Loucy (cell line): Measurements from ENCODE around the gene SLC44A4.

Experiments
- H2AFZ ChIP-seq: fragments of 200-600 bp; sonication (generic); 2 replicates; pipeline ENCODE4 v1.6.0; 2016; ENCODE audit warnings: antibody characterized with exemption, mild to moderate bottlenecking, low read length, moderate library complexity
- H3F3A ChIP-seq: fragments of 200-600 bp; 2 replicates; pipeline ENCODE4 v1.6.0; 2016; ENCODE audit warnings: antibody characterized with exemption, low read depth, mild to moderate bottlenecking
- H3K27me3 ChIP-seq: fragments of 200-600 bp; sonication (generic); 2 replicates; pipeline ENCODE4 v1.6.1; 2014; ENCODE audit warnings: low read length, mild to moderate bottlenecking; ENCODE audit not compliant: insufficient read depth, poor library complexity, severe bottlenecking
- H3K36me3 ChIP-seq: fragments of 200-600 bp; sonication (generic); 2 replicates; pipeline ENCODE4 v1.6.1; 2016; ENCODE audit warnings: low read length; ENCODE audit not compliant: insufficient read depth
- H3K4me1 ChIP-seq: fragments of 200-600 bp; sonication (generic); 2 replicates; pipeline ENCODE4 v1.5.1; 2014; ENCODE audit warnings: low read length, mild to moderate bottlenecking; ENCODE audit not compliant: insufficient read depth, poor library complexity, severe bottlenecking
- H3K4me2 ChIP-seq: fragments of 200-600 bp; sonication (generic); 2 replicates; pipeline ENCODE4 v1.6.0; 2014; ENCODE audit warnings: antibody characterized with exemption, low read length, low read depth, mild to moderate bottlenecking; ENCODE audit not compliant: poor library complexity, severe bottlenecking
- H3K4me3 ChIP-seq: fragments of 200-600 bp; sonication (generic); 2 replicates; pipeline ENCODE4 v1.5.1; 2014; ENCODE audit warnings: low read length, mild to moderate bottlenecking, mixed read lengths; ENCODE audit not compliant: poor library complexity, severe bottlenecking
- H3K79me2 ChIP-seq: fragments of 200-600 bp; sonication (generic); 2 replicates; pipeline ENCODE4 v1.6.1; 2014; ENCODE audit warnings: low read length; ENCODE audit not compliant: insufficient read depth
- H3K9ac ChIP-seq: fragments of 200-600 bp; sonication (generic); 2 replicates; pipeline ENCODE4 v1.6.0; 2014; ENCODE audit warnings: mild to moderate bottlenecking, low read depth, low read length, moderate library complexity; ENCODE audit not compliant: poor library complexity, severe bottlenecking
- H3K9me2 ChIP-seq: fragments of 200-600 bp; sonication (generic); replicated peaks from 2 replicates; pipeline ENCODE4 v1.6.1; 2016; ENCODE audit warnings: low read depth, low read length, mixed read lengths
- H3K9me3 ChIP-seq: fragments of 200-600 bp; sonication (generic); 2 replicates; pipeline ENCODE4 v1.6.1; 2014; ENCODE audit warnings: mild to moderate bottlenecking, antibody characterized with exemption, low read length, low read depth; ENCODE audit not compliant: insufficient read depth
- H4K20me1 ChIP-seq: fragments of 200-600 bp; sonication (generic); 2 replicates; pipeline ENCODE4 v1.6.0; 2014; ENCODE audit warnings: antibody characterized with exemption, low read length, mild to moderate bottlenecking; ENCODE audit not compliant: insufficient read depth, poor library complexity, severe bottlenecking
- EZH2phosphoT487 ChIP-seq: fragments of 200-600 bp; IDR thresholded peaks from 2 replicates; pipeline ENCODE4 v1.6.1; 2018; ENCODE audit warnings: antibody characterized with exemption, mild to moderate bottlenecking, moderate library complexity, borderline replicate concordance
- TF ChIP-seq, protein P1 (sequence below): fragments of 200-600 bp; sonication (generic); conservative IDR thresholded peaks from 2 replicates; pipeline ENCODE4 v1.5.1; 2014; ENCODE audit warnings: mild to moderate bottlenecking, antibody characterized with exemption, low read length

Gene SLC44A4

DNA sequence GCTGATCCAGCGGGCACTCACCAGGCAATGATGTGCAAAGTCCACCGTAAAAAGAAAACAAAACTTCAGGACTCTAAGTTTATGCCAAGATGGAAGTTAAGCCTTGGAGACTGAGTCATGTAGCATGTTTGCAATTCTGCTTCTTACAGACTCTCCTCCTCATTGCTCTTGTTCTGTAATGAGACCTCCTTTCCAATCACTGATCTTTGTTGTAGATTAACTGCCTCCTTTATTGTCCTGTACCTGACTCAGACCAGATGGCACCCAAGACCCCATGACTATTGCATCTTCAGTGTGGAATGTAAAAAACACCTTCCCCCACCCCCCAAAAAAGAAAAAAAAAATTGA, 27.3 kb downstream of the SLC44A4 start:
- Histone ChIP-seq H3K9ac (no peak overlapping the region), H3K79me2 (no peaks in the 10 kb centered on the region), H3K27me3 (no peaks in the 10 kb centered on the region), H2AFZ (no peak overlapping the region), H3K36me3 (no peaks in the 10 kb centered on the region), H3F3A (no peaks in the 10 kb centered on the region), H4K20me1 (no peaks in the 10 kb centered on the region), H3K9me2 (no peaks in the 10 kb centered on the region), H3K4me2 (no peak overlapping the region), H3K4me3 (no peak overlapping the region), H3K9me3 (no peaks in the 10 kb centered on the region), H3K4me1 (no peaks in the 10 kb centered on the region)
- no peak for TF ChIP-seq EZH2phosphoT487
- TF ChIP-seq, protein P1, sequence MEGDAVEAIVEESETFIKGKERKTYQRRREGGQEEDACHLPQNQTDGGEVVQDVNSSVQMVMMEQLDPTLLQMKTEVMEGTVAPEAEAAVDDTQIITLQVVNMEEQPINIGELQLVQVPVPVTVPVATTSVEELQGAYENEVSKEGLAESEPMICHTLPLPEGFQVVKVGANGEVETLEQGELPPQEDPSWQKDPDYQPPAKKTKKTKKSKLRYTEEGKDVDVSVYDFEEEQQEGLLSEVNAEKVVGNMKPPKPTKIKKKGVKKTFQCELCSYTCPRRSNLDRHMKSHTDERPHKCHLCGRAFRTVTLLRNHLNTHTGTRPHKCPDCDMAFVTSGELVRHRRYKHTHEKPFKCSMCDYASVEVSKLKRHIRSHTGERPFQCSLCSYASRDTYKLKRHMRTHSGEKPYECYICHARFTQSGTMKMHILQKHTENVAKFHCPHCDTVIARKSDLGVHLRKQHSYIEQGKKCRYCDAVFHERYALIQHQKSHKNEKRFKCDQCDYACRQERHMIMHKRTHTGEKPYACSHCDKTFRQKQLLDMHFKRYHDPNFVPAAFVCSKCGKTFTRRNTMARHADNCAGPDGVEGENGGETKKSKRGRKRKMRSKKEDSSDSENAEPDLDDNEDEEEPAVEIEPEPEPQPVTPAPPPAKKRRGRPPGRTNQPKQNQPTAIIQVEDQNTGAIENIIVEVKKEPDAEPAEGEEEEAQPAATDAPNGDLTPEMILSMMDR: no peak

DNA sequence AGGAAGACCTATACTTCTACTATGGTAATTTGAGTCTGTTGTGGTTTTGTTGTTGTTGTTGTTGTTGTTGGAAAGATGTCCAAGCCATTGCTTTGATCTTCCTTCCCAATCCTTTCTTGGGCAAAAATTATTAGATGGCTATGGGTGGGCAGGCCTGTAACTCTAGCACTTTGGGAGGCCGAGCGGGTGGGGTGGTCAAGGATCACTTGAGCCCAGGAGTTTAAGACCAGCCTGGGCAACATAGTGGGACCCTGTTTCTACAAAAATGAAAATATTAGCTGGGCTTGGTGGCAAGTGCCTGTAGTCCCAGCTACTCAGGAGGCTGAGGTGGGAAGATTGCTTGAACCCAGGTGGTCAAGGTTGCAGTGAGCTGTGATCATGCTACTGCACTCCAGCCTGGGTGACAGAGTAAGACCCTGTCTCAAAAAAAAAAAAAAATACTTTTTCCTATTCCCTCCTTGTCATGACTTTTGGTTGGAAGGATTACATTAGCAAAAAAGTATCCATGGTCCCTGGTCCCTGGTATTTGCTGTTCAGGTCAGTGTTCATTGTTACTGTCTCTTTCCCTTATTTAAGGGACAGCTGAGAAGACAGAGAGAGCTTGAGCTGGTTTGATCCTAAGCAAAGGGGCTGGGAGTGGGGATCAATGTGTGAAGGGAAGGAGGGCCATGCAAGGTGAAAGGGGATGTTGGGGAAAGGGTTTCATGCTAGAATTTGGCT, 27.9 kb downstream of the SLC44A4 start:
- Histone ChIP-seq H2AFZ (no peak overlapping the region), H3F3A (no peaks in the 10 kb centered on the region), H4K20me1 (no peaks in the 10 kb centered on the region), H3K9me2 (no peaks in the 10 kb centered on the region), H3K4me3 (no peak overlapping the region), H3K79me2 (no peaks in the 10 kb centered on the region), H3K36me3 (no peaks in the 10 kb centered on the region), H3K27me3 (no peaks in the 10 kb centered on the region), H3K9me3 (no peaks in the 10 kb centered on the region), H3K4me1 (no peaks in the 10 kb centered on the region), H3K9ac (no peak overlapping the region), H3K4me2 (no peak overlapping the region)
- TF ChIP-seq, protein P1: no peak
- no peak for TF ChIP-seq EZH2phosphoT487

DNA sequence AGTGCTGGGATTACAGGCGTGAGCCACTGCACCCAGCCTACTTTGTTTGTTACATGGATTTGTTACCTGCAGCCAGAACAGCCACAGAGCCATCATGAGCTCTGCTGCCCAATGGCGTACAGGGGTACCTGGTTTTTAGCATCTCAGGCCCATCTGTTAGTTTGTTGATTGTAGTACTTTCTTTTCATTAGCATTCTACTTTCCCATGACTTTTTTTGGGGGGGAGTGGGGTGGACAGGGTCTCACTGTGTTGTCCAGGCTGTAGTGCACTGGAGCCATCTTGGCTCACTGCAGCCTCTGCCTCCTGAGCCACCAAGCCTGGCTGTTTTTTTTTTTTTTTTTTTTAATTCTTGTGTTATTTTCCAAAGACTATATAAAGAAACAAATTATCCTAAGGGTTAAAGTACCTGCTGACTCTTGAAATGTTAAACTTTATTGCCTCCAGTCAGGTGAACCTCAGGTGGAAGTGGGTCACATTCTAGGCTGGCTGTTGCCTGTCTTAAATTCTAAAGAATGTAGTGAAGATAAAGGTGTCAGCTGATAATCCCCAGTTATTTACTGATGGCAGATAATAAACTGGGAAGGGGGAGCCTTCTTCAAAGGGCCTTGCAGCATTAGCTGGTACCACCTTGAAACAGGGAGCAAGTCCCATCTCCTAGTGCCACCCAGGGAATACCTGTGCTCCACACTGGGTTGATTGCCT, 31.4 kb downstream of the SLC44A4 start:
- no peaks in the 10 kb centered on the region for H3K27me3 ChIP-seq
- H3K36me3 ChIP-seq: no peaks in the 10 kb centered on the region
- H2AFZ ChIP-seq: no peak overlapping the region
- TF ChIP-seq, protein P1: no peak
- no peak for TF ChIP-seq EZH2phosphoT487
- H3K9me3 ChIP-seq: no peaks in the 10 kb centered on the region
- no peaks in the 10 kb centered on the region for H3K79me2 ChIP-seq
- 0 out of 2 replicates have a peak, but pooled peaks cover 2% of the 10 kb centered on the region for H3F3A ChIP-seq
- no peaks in the 10 kb centered on the region for H3K4me1 ChIP-seq
- no peaks in the 10 kb centered on the region for H4K20me1 ChIP-seq
- H3K9me2 ChIP-seq: no peaks in the 10 kb centered on the region
- H3K4me3 ChIP-seq: no peak overlapping the region
- H3K4me2 ChIP-seq: no peak overlapping the region
- H3K9ac ChIP-seq: no peak overlapping the region
